ENCODE data around the gene EMILIN2. TPM values are rescaled to one million over a fixed set of nuclear protein-coding genes. Genes with fewer than 3 reads are reported as not detected.
A peak's percentile ranks its signal among the peaks of the same experiment; 100 is the strongest.

The EMILIN2 gene
- total RNA-seq, 5 donors from 2014 or later (not counting 1 experiment from before 2014, with no cell fraction given) = 3.3 to 19.2 (median 15.0) TPM

- no peak overlapping the region for H3K4me3 ChIP-seq (ENCODE audit: control insufficient read depth in 1 of 2, extremely low read depth in 1 of 2, low read length in 1 of 2)
- no peaks in the 10 kb centered on the region for H3K9me3 ChIP-seq
- ATAC-seq (replicated peaks in 1 of 4) (no peak), DNase-seq (no peak)
- H3K36me3 Mint-ChIP-seq = peaks cover 58% of the 10 kb centered on the region
- peaks cover 0 to 51% of the 10 kb centered on the region in 2 donors for H3K36me3 ChIP-seq (ENCODE audit: control insufficient read depth in 2 of 2, extremely low read depth in 1 of 2, insufficient read depth in 1 of 2, low read length in 1 of 2)
- 100% methylated on average over 7 of the region's 12 CpGs for WGBS (ENCODE audit: insufficient coverage)
- H3K27ac Mint-ChIP-seq = peak overlapping the region; percentile 96 to 99
- ChIA-PET POLR2A (interaction anchor here (0.7 to 1.2 kb wide), 3 partner anchors 12 to 44 kb away, joined by 3 to 4 read pairs (median 3); no protein-coding TSS in a partner anchor), CTCF (interaction anchor here (0.7 to 11.8 kb wide), 4 partner anchors 27 to 39 kb away, joined by 3 to 197 read pairs (median 3); no protein-coding TSS in a partner anchor)
- no peaks in the 10 kb centered on the region for H3K27me3 ChIP-seq (replicated peaks in 1 of 2; ENCODE audit: control insufficient read depth in 2 of 2, extremely low read depth in 1 of 2, insufficient read depth in 2 of 2, low read length in 1 of 2)
- H3K4me3 Mint-ChIP-seq = peak overlapping the region in 2 of 3 donors; percentile 17 to 72
- no peaks in the 10 kb centered on the region for H3K27me3 Mint-ChIP-seq
- H3K9me3 Mint-ChIP-seq = no peaks in the 10 kb centered on the region
- peak overlapping the region; percentile 94 for H3K27ac ChIP-seq (ENCODE audit: low read length)
- peaks cover 78 to 88% (median 83%) of the 10 kb centered on the region in 3 donors for H3K4me1 Mint-ChIP-seq
- H3K4me1 ChIP-seq (ENCODE audit: control insufficient read depth in 1 of 2, extremely low read depth in 1 of 2, insufficient read depth in 2 of 2, low read length in 2 of 2) = peaks cover 46 to 47% of the 10 kb centered on the region in 2 experiments
Measured at GRCh38 chr18:2954869-2955645, 108.3 kb downstream of the EMILIN2 start.

GRCh38 chr18:2956056-2956455 lies 109.2 kb downstream of the EMILIN2 start:
- peaks cover 48% of the 10 kb centered on the region for H3K36me3 Mint-ChIP-seq
- peak overlapping the region; percentile 67 to 78 (median 72) for H3K4me3 Mint-ChIP-seq
- Histone ChIP-seq H3K27me3 (replicated peaks in 1 of 2; ENCODE audit: control insufficient read depth in 2 of 2, extremely low read depth in 1 of 2, insufficient read depth in 2 of 2, low read length in 1 of 2) (no peaks in the 10 kb centered on the region), H3K4me3 (ENCODE audit: control insufficient read depth in 1 of 2, extremely low read depth in 1 of 2, low read length in 1 of 2) (peak overlapping the region in 1 of 2 donors; percentile 8), H3K36me3 (ENCODE audit: control insufficient read depth in 2 of 2, extremely low read depth in 1 of 2, insufficient read depth in 1 of 2, low read length in 1 of 2) (peaks cover 0 to 41% of the 10 kb centered on the region in 2 donors), H3K9me3 (no peaks in the 10 kb centered on the region), H3K4me1 (ENCODE audit: control insufficient read depth in 1 of 2, extremely low read depth in 1 of 2, insufficient read depth in 2 of 2, low read length in 2 of 2) (peaks cover 48 to 51% of the 10 kb centered on the region in 2 experiments), H3K27ac (ENCODE audit: low read length) (peak overlapping the region; percentile 94)
- ChIA-PET CTCF (interaction anchor here in 1 of 2 donors (0.8 to 11.8 kb wide), 4 partner anchors 8 to 30 kb away, joined by 4 to 197 read pairs (median 6); no protein-coding TSS in a partner anchor), POLR2A (interaction anchor here in 1 of 2 donors (0.6 to 0.9 kb wide), 2 partner anchors 9 to 292 kb away, joined by 3 read pairs; no protein-coding TSS in a partner anchor)
- ATAC-seq (replicated peaks in 1 of 4) (peak in 3 of 4 experiments; percentile 11 to 49 (median 41)), DNase-seq (peak in 6 of 35 experiments; percentile 17 to 59 (median 32))
- H3K9me3 Mint-ChIP-seq = no peaks in the 10 kb centered on the region
- H3K27ac Mint-ChIP-seq = peak overlapping the region; percentile 96 to 99
- H3K4me1 Mint-ChIP-seq = peaks cover 78 to 88% (median 83%) of the 10 kb centered on the region in 3 donors
- 0% methylated on average over 2 of the region's 7 CpGs for WGBS (ENCODE audit: insufficient coverage)
- no peaks in the 10 kb centered on the region for H3K27me3 Mint-ChIP-seq

GRCh38 chr18:2958819-2959298 lies 112.1 kb downstream of the EMILIN2 start:
- Mint-ChIP-seq H3K27me3 (no peaks in the 10 kb centered on the region), H3K27ac (peak overlapping the region; percentile 95), H3K4me3 (peak overlapping the region; percentile 46 to 72 (median 62)), H3K9me3 (no peaks in the 10 kb centered on the region), H3K4me1 (peaks cover 91 to 95% (median 94%) of the 10 kb centered on the region in 3 donors), H3K36me3 (peaks cover 30% of the 10 kb centered on the region)
- Histone ChIP-seq H3K4me1 (ENCODE audit: control insufficient read depth in 1 of 2, extremely low read depth in 1 of 2, insufficient read depth in 2 of 2, low read length in 2 of 2) (peaks cover 67 to 77% of the 10 kb centered on the region in 2 experiments), H3K4me3 (ENCODE audit: control insufficient read depth in 1 of 2, extremely low read depth in 1 of 2, low read length in 1 of 2) (no peak overlapping the region), H3K27ac (ENCODE audit: low read length) (peak overlapping the region; percentile 94), H3K27me3 (replicated peaks in 1 of 2; ENCODE audit: control insufficient read depth in 2 of 2, extremely low read depth in 1 of 2, insufficient read depth in 2 of 2, low read length in 1 of 2) (no peaks in the 10 kb centered on the region), H3K9me3 (no peaks in the 10 kb centered on the region), H3K36me3 (ENCODE audit: control insufficient read depth in 2 of 2, extremely low read depth in 1 of 2, insufficient read depth in 1 of 2, low read length in 1 of 2) (peaks cover 0 to 15% of the 10 kb centered on the region in 2 donors)
- CTCF ChIA-PET = interaction anchor here in 1 of 2 donors (0.6 to 11.8 kb wide), 7 partner anchors 11 to 312 kb away, joined by 4 to 197 read pairs (median 10); no protein-coding TSS in a partner anchor
- ATAC-seq (replicated peaks in 1 of 4) = peak in 1 of 4 experiments; percentile 18
- peak in 1 of 35 experiments; percentile 53 for DNase-seq
- POLR2A ChIA-PET = interaction anchor here (0.6 to 2.1 kb wide), 10 partner anchors 10 to 317 kb away, joined by 3 to 21 read pairs (median 4); no protein-coding TSS in a partner anchor

GRCh38 chr18:2959341-2959740 lies 112.5 kb downstream of the EMILIN2 start:
- POLR2A ChIA-PET = interaction anchor here (0.6 to 2.1 kb wide), 13 partner anchors 10 to 317 kb away, joined by 3 to 21 read pairs (median 4); no protein-coding TSS in a partner anchor
- peak overlapping the region; percentile 94 for H3K27ac ChIP-seq (ENCODE audit: low read length)
- peak overlapping the region; percentile 95 for H3K27ac Mint-ChIP-seq
- no peak overlapping the region for H3K4me3 ChIP-seq (ENCODE audit: control insufficient read depth in 1 of 2, extremely low read depth in 1 of 2, low read length in 1 of 2)
- peaks cover 25% of the 10 kb centered on the region for H3K36me3 Mint-ChIP-seq
- ATAC-seq (replicated peaks in 1 of 4) (no peak), DNase-seq (peak in 1 of 35 experiments; percentile 28)
- no peaks in the 10 kb centered on the region for H3K27me3 ChIP-seq (replicated peaks in 1 of 2; ENCODE audit: control insufficient read depth in 2 of 2, extremely low read depth in 1 of 2, insufficient read depth in 2 of 2, low read length in 1 of 2)
- H3K27me3 Mint-ChIP-seq = no peaks in the 10 kb centered on the region
- H3K9me3 ChIP-seq = no peaks in the 10 kb centered on the region
- no CpG with 5 or more reads among the region's 2 CpGs for WGBS (ENCODE audit: insufficient coverage)
- peaks cover 89 to 93% (median 92%) of the 10 kb centered on the region in 3 donors for H3K4me1 Mint-ChIP-seq
- peaks cover 70 to 81% of the 10 kb centered on the region in 2 experiments for H3K4me1 ChIP-seq (ENCODE audit: control insufficient read depth in 1 of 2, extremely low read depth in 1 of 2, insufficient read depth in 2 of 2, low read length in 2 of 2)
- H3K4me3 Mint-ChIP-seq = peak overlapping the region; percentile 62 to 84 (median 72)
- H3K36me3 ChIP-seq (ENCODE audit: control insufficient read depth in 2 of 2, extremely low read depth in 1 of 2, insufficient read depth in 1 of 2, low read length in 1 of 2) = peaks cover 0 to 10% of the 10 kb centered on the region in 2 donors
- no peaks in the 10 kb centered on the region for H3K9me3 Mint-ChIP-seq
- CTCF ChIA-PET = interaction anchor here in 1 of 2 donors (0.5 to 11.8 kb wide), 10 partner anchors 11 to 312 kb away, joined by 3 to 197 read pairs (median 8); no protein-coding TSS in a partner anchor

- no peaks in the 10 kb centered on the region for H3K27me3 Mint-ChIP-seq
- CTCF ChIA-PET = interaction anchor here (1.0 to 11.8 kb wide), 14 partner anchors 8 to 633 kb away, joined by 3 to 197 read pairs (median 5); no protein-coding TSS in a partner anchor
- peak overlapping the region; percentile 62 to 84 (median 72) for H3K4me3 Mint-ChIP-seq
- Histone ChIP-seq H3K4me1 (ENCODE audit: control insufficient read depth in 1 of 2, extremely low read depth in 1 of 2, insufficient read depth in 2 of 2, low read length in 2 of 2) (peaks cover 66 to 80% of the 10 kb centered on the region in 2 experiments), H3K36me3 (ENCODE audit: control insufficient read depth in 2 of 2, extremely low read depth in 1 of 2, insufficient read depth in 1 of 2, low read length in 1 of 2) (no peaks in the 10 kb centered on the region), H3K9me3 (no peaks in the 10 kb centered on the region), H3K27ac (ENCODE audit: low read length) (peak overlapping the region; percentile 94), H3K27me3 (replicated peaks in 1 of 2; ENCODE audit: control insufficient read depth in 2 of 2, extremely low read depth in 1 of 2, insufficient read depth in 2 of 2, low read length in 1 of 2) (no peaks in the 10 kb centered on the region), H3K4me3 (ENCODE audit: control insufficient read depth in 1 of 2, extremely low read depth in 1 of 2, low read length in 1 of 2) (peak overlapping the region; percentile 20 to 23)
- H3K36me3 Mint-ChIP-seq = peaks cover 16% of the 10 kb centered on the region
- H3K4me1 Mint-ChIP-seq = peaks cover 88 to 95% (median 90%) of the 10 kb centered on the region in 3 donors
- 46% methylated on average over 4 of the region's 7 CpGs for WGBS (ENCODE audit: insufficient coverage)
- H3K9me3 Mint-ChIP-seq = no peaks in the 10 kb centered on the region
- peak overlapping the region; percentile 95 for H3K27ac Mint-ChIP-seq
- DNase-seq (no peak), ATAC-seq (replicated peaks in 1 of 4) (no peak)
- POLR2A ChIA-PET = interaction anchor here (0.5 to 2.1 kb wide), 7 partner anchors 11 to 310 kb away, joined by 3 to 21 read pairs (median 3); no protein-coding TSS in a partner anchor
Measured at GRCh38 chr18:2960983-2961696, 114.3 kb downstream of the EMILIN2 start.
